ENCODE results near the gene CSNK1A1.
"Not testable (repeated sequence)": the region's sequence is repeated elsewhere in the genome, so short reads cannot be mapped to it uniquely, and the experiment has no call there.

CSNK1A1 gene

DNA sequence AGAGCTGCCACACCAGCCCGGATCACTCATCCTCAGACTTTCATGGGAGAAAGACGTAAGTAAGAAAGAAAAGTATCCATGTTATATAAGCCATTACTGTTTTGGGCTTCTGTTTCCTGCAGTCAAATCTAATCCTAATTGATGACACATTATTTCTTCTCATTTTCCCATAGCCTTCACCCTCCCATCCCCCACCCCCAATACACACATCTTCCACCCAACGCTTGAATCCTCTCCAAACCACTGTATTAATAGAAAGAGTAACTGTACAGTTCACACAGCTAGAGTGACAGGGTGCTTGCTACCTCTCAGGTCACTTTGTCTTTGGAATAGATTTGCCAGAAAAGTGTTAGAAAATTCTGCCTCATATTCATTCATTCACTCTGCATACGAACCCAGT, 102.8 kb downstream of the CSNK1A1 start:
- in situ Hi-C loops (cut with MboI; ENCODE audit: low pct_unique_long_range_greater_than_20kb, low sequenced_read_pairs, unreplicated experiment) = no loop called here
- no peak for DNase-seq (ENCODE audit: low spot score)
- TF ChIP-seq, protein P1, sequence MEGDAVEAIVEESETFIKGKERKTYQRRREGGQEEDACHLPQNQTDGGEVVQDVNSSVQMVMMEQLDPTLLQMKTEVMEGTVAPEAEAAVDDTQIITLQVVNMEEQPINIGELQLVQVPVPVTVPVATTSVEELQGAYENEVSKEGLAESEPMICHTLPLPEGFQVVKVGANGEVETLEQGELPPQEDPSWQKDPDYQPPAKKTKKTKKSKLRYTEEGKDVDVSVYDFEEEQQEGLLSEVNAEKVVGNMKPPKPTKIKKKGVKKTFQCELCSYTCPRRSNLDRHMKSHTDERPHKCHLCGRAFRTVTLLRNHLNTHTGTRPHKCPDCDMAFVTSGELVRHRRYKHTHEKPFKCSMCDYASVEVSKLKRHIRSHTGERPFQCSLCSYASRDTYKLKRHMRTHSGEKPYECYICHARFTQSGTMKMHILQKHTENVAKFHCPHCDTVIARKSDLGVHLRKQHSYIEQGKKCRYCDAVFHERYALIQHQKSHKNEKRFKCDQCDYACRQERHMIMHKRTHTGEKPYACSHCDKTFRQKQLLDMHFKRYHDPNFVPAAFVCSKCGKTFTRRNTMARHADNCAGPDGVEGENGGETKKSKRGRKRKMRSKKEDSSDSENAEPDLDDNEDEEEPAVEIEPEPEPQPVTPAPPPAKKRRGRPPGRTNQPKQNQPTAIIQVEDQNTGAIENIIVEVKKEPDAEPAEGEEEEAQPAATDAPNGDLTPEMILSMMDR (IDR thresholded peaks at IDR 0.05; ENCODE audit: extremely low read depth, insufficient read depth, missing control alignments) = no peak

DNA sequence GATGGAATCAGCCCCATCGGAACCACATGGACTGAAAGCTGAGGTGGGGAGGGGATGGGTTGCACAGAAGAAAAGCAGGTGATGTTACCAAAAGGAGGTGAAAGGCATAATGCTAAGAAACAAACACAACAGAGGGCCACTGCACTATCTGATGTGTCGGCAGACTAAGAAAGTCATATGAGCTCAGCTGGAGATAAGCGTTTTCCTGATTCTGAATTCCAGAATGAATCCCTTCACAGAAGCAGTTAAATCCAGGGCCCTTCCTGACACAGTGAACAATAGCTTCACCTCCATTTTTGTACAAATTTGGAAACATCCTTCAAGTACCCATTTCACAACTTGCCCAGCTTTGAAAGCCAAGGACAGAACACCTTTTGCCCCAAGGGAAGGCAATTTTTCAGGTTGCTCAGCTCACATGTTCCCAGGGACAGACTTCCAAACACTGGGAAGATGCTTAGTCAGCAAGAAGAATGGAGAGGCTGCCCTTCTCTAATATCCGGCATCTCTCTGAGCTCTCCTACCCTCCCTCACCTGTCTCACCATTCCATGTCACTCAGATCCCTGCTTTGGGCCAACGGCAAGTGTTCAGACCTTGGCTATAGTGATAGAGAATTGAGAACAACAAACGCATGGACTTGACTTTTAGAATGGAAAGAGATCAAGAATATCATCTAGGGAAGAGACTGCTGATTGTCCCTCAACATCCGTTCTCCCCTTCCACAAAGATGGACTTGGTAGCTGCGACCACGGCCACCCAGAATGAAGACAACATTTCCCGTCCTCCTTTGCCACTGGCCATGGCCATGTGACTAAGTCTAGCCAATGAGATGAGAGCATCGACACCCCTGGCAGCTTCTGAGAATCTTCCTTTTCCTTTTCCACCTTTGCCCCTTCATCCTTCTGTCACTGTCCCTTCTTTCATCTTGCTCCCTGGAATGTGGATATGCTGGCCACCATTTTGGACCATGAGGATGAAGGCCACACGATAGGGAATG, 103.6 kb downstream of the CSNK1A1 start:
- no peak for DNase-seq (ENCODE audit: low spot score)
- in situ Hi-C loops (cut with MboI; ENCODE audit: low pct_unique_long_range_greater_than_20kb, low sequenced_read_pairs, unreplicated experiment) = no loop called here
- TF ChIP-seq, protein P1 (IDR thresholded peaks at IDR 0.05; ENCODE audit: extremely low read depth, insufficient read depth, missing control alignments) = no peak

DNA sequence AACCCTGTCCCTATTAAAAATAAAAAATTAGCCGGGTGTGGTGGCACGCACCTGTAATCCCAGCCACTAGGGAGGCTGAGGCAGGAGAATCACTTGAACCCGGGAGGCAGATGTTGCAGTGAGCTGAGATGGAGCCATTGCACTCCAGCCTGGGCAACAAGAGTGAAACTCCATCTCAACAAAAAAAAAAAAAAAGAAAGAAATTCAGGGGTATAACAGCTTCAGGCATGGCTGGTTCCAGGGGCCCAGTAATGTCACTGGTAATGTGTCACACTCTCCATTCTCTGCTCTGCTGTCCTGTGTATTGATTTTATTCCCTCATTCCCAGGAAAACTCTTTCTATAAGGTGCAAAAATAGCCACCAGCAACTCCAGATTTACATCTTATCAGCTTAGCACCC, 104.4 kb downstream of the CSNK1A1 start:
- DNase-seq (ENCODE audit: low spot score); in situ Hi-C loops (cut with MboI; ENCODE audit: low pct_unique_long_range_greater_than_20kb, low sequenced_read_pairs, unreplicated experiment): not testable (repeated sequence)

DNA sequence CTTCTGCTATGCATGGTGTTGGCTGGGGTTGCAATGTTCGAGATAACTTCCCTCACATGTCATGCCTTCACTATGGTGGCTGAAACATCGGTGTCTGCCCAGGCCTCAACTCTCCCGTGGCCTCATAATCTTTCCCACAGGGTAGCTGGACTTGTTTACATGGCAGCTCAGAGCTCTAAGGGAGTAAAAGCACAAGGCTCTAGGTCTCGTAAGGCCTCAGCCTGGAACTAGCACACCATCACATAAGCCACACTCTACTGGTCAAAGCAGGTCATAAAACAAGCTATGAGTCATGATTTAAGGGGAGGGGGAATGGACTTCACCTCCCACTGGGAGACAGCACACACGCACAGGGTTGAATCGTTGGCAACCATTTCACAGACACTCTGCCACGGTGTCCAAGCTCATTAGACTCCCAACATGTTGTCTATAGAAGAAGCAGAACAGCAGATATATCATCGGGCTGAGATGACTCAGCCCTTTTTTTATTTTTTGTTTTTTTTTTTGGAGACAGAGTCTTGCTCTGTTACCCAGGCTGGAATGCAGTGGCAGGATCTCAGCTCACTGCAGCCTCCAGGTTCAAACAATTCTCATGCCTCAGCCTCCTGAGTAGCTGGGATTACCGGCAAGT, 105.4 kb downstream of the CSNK1A1 start:
- TF ChIP-seq, protein P1 (IDR thresholded peaks at IDR 0.05; ENCODE audit: extremely low read depth, insufficient read depth, missing control alignments) = no peak
- DNase-seq (ENCODE audit: low spot score) = no peak
- in situ Hi-C loops (cut with MboI; ENCODE audit: low pct_unique_long_range_greater_than_20kb, low sequenced_read_pairs, unreplicated experiment) = no loop called here

DNA sequence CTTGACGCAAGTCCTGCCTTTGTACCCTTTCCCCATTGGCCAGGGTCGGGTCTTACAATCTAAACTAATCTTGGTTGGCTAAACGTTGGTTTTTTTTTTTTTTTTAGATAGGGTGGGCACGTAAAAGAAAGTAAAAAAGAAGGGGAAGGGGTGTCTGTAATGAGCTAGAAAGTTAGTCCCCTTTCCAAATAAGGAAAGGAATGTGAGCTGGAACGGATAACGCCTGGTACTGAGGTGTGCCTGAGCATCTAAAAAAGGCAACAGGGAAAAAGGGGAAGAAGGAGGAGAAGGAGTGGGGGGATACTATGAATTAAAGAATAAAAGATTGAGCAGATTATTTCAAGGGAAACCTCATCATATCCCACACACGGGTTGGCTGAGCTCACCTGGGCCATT, 105.9 kb downstream of the CSNK1A1 start:
- DNase-seq (ENCODE audit: low spot score) = no peak
- in situ Hi-C loops (cut with MboI; ENCODE audit: low pct_unique_long_range_greater_than_20kb, low sequenced_read_pairs, unreplicated experiment) = no loop called here
- TF ChIP-seq, protein P1 (IDR thresholded peaks at IDR 0.05; ENCODE audit: extremely low read depth, insufficient read depth, missing control alignments) = no peak

DNA sequence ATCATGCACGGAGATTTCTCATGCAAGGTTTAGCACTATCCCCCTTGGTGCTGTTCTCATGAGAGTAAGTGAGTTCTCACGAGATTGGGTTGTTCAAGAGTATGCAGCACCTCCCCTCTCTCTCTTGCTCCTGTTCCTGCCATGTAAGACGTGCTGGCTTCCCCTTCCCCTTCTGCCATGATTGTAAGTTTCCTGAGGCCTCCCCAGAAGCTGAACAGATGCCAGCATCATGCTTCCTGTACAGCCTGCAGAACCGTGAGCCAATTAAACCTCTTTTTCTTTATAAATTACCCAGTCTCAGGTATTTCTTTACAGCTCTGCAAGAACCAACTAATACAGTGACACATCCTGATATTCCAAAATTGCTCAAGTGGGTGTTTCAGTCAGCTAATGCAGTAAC, 106.8 kb downstream of the CSNK1A1 start:
- in situ Hi-C loops (cut with MboI; ENCODE audit: low pct_unique_long_range_greater_than_20kb, low sequenced_read_pairs, unreplicated experiment); DNase-seq (ENCODE audit: low spot score): not testable (repeated sequence)

DNA sequence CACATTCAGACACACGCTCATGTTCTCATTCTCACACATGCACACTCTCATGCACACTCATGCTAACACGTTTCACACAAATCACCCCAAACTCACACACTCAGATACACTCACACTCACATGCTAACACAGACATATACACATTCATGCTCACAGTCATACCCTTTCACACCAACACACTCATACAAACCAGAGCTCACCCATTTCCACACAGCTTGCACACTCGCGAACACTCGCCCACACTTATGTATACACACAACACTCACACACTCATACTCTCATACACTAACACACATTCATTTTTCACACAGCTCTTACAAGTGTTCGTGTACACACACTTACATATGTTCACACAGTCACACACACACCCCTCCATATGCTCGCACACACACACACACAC, 108.0 kb downstream of the CSNK1A1 start:
- TF ChIP-seq, protein P1 (IDR thresholded peaks at IDR 0.05; ENCODE audit: extremely low read depth, insufficient read depth, missing control alignments) = no peak
- DNase-seq (ENCODE audit: low spot score) = no peak
- in situ Hi-C loops (cut with MboI; ENCODE audit: low pct_unique_long_range_greater_than_20kb, low sequenced_read_pairs, unreplicated experiment) = no loop called here

Data from GM13977 (cell line).